ENCODE data around the gene MYL7. TPM values are rescaled to one million over a fixed set of nuclear protein-coding genes. Genes with fewer than 3 reads are reported as not detected.

Gene MYL7, protein sequence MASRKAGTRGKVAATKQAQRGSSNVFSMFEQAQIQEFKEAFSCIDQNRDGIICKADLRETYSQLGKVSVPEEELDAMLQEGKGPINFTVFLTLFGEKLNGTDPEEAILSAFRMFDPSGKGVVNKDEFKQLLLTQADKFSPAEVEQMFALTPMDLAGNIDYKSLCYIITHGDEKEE
- total RNA-seq = not detected

DNA sequence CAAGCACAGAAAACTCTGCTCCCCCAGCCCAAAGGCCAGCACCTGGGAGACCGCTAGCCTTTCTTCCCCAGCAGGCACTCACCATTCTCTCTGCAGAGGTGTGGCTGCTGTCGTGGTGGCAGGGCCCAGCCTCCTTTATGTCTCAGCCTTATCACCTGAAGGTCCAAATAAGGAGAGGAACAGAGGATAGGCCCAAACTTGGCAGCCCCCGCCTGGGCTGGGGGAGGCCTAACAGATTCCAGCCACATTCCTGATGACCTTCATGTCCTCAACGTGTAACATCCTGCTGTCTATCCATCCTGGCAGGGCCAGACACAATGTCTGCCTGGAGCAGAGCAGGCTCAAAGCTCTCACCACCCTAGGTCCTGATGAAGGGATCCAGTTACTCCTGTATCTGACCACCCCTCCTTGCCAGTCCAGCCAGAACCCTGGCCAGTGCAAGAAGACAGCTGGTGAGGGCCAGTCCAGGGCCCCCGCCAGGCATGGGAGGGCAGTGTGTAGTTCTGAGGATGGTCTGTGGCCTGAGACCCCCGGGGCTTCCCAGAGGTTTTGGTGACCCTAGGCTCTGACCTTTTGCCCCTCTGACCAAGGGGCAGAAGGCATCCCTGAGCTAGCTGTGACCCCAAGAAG is at the start of gene MYL7:
Gene MYL7, minus strand, starts transcription at position 112 of the 630 bp plus-strand sequence. Its CDS starts 27 bp downstream, at position 85.

DNA sequence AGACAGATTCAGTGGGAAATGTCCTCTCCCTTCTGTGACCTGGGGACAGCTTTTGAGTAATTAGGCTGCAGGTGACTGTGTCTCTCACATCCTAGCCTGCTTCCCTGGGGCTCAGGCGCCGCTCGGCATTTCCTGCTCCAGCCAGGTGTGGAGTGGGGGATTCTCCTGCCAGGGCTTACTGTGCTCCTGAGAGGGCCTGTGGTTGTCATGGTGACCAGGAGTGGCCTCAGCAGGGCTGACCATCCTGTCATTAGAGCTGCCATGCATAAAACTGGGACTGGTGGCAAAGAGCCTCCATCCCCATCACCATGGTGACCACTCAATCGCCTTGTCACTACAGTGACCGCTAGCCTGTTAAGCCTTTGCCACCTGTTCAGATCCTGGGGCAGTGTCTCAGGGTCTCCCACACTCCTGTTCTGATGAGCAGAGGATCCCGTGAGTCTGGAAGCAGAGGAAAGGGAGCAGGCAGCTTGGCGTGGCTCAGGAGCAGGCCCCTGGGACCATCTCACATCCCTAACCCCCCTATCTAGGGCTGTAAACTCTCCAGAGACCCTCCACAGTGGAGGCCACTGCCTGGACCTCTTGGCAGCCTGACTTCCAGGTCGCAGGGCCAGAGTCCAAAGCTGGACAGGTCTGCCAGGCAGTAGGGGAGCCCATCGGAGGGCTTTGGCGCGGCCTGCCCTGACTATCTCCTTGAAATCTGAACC is 48.3 kb upstream of the MYL7 start, which contains the start of gene GCK:
Gene GCK, minus strand, starts transcription at position 154 of the 707 bp plus-strand sequence. CDS start 486 bp downstream, outside the sequence.

DNA sequence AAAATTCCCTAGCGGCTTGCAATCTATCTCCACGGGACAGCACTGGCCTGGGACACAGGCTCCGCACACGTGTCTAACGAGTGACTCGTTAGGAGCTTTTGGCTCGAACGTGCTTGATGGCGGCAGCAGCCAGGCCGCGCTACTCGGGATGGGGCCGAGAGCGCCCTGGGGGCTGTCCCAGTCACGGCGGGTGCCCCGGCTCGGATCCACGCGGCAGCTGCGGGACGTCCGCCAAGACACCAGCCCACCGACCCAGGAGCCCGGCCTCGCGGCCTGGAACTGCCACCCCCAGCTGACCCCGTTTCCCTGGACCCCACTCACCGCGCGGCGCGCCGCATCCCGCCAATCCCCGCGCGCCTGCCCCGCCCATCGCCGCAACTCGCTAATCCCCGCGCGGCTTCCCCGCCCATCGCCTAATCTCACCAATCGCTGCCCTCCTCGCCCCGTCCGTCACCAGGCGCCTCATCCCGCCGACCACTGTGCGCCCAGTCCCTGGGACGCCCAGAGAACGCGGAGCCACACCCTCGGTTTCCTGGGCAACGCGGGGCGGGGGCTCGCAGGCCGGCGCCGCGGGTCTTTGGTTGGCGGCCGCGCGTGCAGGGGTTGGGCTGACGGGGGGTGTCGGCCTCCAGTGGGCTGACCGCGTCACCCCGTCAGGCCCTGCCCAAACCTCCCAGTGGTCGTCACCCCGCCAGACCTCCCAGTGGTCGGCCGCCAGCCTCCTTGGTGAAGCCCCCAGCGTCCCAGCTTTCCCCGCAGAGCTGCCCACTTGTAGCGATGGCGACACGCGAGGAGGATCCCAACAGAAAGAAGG is 17.7 kb downstream of the MYL7 start, which contains the start of gene POLD2:
Gene POLD2, minus strand, starts transcription at position 359 of the 814 bp plus-strand sequence. CDS start 1,495 bp downstream, outside the sequence.

DNA sequence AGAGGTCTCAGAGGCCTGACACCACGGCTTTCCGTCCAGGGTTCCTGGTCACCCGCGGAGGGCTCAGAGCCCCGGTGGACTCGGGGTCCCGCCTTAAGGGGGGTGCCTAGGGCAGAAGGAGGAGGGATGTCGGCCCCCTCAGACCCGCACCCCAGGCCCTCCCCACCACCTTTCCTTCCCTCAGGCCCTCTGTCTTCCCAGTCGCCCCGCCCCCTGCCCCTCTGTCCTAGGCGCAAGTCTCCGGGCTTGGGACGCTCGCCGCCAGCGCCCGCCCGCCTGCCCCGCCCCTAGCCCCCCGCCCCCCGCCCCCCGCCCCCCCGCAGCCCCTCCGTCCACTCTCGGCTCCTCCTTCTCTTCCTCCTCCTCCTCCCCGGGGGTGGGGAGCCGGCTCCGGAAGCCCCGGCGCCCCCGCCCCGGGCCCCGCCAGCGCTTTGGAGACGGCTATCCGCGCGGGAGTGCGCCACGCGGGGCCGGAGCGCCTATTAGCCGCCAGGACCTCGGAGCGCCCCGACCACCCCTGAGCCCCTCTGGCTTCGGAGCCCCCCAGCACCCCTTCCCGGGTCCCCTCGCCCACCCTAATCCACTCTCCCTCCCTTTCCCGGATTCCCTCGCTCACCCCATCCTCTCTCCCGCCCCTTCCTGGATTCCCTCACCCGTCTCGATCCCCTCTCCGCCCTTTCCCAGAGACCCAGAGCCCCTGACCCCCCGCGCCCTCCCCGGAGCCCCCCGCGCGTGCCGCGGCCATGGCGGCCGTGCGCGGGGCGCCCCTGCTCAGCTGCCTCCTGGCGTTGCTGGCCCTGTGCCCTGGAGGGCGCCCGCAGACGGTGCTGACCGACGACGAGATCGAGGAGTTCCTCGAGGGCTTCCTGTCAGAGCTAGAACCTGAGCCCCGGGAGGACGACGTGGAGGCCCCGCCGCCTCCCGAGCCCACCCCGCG is 36.9 kb downstream of the MYL7 start, which contains the start of gene AEBP1:
Gene AEBP1, plus strand, starts transcription at position 423 of the 937 bp plus-strand sequence. Its CDS starts 321 bp downstream, at position 744.

Other genes with a start within 250 kb of the MYL7 start
- 10 to 100 TPM; 25.6 to 27.8 TPM for gene URGCP, start 234.7 kb downstream of the MYL7 start, total RNA-seq
- 1 to 10 TPM; 6.7 to 7.0 TPM for gene UBE2D4, start 214.9 kb downstream of the MYL7 start, total RNA-seq
- gene SPDYE1, start 143.4 kb downstream of the MYL7 start, total RNA-seq = under 1 TPM in 1 of 2 experiments, not detected in 1; 0.13 TPM
- 100 to 1,000 TPM; 169 to 180 TPM for gene DBNL, start 96.6 kb downstream of the MYL7 start, total RNA-seq
- under 1 TPM in 1 of 2 experiments, not detected in 1; 0.25 TPM for gene PGAM2, start 75.8 kb downstream of the MYL7 start, total RNA-seq
- gene POLM, start 58.8 kb downstream of the MYL7 start, total RNA-seq = 10 to 100 TPM; 32.5 to 35.1 TPM
- gene AEBP1, start 37.0 kb downstream of the MYL7 start, total RNA-seq = 1 to 10 TPM; 3.6 to 6.0 TPM
- gene POLD2, start 17.8 kb downstream of the MYL7 start, total RNA-seq = 10 to 100 TPM; 91.0 to 91.1 TPM
- under 1 TPM in 1 of 2 experiments, not detected in 1; 0.14 TPM for gene GCK, start 48.1 kb upstream of the MYL7 start, total RNA-seq
- 10 to 100 TPM; 54.1 to 56.2 TPM for gene YKT6, start 59.6 kb upstream of the MYL7 start, total RNA-seq
- gene CAMK2B, start 184.3 kb upstream of the MYL7 start, total RNA-seq = under 1 TPM in 1 of 2 experiments, not detected in 1; 0.10 TPM